ENCODE data around the gene SLC23A1.
"Not testable (repeated sequence)": the region's sequence is repeated elsewhere in the genome, so short reads cannot be mapped to it uniquely, and the experiment has no call there.

SLC23A1 gene

DNA sequence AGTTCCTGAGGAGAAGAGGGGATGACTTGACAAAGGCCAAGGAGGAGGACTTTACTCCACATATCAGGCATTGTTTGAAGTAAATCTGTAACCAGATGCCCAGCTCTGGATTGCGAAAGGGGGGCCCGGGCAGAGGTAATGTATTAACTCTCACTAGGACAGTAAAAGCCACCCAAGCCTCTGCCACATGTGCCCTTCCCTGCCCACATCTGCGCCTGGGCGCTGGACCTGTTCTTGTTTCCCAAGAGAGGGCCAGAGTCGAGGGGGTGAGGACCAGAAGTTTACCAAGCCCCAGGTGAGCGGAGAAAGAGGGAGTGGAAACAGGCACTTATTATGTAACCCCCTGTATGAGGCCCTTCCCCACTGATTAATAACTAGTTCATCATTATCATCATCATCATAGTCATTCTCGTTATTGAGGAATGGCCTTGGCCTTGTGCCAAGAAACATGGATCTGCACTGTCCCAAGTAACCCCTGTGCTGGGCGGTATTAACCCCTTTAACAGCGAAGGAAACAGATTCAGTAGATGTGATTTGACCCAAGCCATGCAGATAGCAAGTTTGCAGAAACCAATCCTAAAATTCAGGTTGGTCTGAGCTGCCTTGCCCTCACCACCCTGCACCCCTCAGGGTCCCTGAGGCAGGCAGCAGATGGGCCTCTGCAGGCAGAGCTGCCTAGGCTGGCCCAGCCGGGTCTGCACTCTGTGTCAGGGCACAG is at the start of gene SLC23A1:
Gene SLC23A1, minus strand, starts transcription at position 23 of the 718 bp plus-strand sequence. CDS start 44 bp downstream, outside the sequence.
- no peak for DNase-seq (ENCODE audit: low spot score)

DNA sequence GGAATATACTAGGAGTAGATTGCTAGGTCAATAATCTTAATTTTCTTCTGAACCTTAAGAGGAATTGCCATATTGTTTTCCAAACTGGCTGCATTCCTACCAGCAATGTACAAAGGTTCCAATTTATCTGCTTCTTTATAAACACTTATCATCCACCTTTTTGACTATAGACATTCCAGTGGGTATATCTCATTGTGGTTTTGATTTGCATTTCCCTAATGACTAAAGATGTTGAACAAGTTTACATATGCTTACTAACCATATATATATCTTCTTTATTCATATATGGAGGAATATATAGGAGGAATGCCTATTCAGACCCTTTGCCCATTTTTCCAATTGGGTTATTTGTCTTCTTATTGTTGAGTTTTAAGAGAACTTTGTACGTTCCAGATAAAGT is 48.6 kb upstream of the SLC23A1 start:
- DNase-seq (ENCODE audit: low spot score): no peak

DNA sequence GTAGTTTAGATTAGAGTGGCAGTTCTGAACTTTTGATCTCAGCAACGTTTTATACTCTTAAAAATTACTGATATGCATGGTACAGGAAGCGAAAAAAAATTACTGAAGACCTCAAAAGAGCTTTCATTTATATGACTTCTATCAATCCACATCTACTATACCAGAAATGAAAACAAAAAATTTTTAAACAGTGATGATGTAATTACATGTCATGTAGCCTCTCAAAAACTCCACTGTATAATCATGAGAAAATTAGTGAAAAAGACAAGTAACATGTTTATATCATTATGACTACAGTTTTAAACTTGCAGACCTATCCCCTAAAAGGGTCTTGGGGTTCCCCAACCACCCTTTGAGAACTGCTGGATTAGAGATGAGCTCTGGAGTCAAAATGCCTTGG is 46.9 kb upstream of the SLC23A1 start:
- DNase-seq (ENCODE audit: low spot score): no peak

DNA sequence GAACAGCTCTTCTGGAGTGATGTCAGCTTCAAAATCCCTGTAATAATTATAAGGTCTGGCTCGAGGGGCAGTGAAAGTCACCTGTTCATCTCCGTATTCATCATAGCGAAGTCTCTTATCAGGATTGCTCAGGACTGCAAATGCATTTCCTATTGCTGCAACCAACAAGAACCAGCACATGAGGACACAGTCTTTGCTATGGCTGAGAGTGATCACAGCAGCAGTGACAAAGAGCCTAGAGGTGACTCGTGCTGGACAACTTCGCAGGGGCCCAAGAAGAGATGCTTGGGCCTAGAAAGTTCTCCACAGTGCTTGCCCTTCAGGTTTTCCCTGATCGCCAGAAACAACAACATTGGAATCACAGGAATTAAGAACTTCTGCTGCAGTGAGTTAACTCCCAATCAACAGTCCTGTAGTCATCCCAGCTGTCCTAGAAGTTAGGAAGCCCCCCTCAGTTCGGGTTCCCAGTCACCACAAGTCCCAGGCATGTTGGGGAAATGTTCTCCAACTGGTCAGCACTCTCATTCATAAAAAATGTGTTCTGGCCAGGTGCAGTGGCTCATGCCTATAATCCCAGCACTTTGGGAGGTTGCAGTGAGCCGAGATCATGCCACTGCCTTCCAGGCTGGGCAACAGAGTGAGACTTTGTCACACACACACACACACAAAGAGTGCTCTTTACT is 43.2 kb upstream of the SLC23A1 start:
- no peak for DNase-seq (ENCODE audit: low spot score)

DNA sequence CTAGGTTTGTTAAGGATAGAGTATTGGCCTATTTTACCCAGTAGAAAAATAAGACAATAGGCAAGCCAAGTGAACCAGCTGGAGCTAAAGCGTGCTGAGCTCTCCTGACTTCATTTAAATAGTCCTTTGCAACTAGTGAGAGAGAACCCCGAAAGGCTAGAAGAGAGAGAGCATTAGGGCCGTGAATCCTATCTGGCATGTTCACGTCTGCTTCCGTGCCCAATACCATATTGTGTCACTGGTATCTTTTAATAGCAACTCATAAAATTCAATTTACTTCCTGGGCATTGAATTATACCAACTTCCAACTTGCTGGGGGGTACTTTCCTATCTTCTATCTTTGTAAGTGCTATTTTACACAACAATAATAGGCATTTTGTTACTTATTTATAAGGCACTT is 42.4 kb upstream of the SLC23A1 start:
- DNase-seq (ENCODE audit: low spot score): no peak

DNA sequence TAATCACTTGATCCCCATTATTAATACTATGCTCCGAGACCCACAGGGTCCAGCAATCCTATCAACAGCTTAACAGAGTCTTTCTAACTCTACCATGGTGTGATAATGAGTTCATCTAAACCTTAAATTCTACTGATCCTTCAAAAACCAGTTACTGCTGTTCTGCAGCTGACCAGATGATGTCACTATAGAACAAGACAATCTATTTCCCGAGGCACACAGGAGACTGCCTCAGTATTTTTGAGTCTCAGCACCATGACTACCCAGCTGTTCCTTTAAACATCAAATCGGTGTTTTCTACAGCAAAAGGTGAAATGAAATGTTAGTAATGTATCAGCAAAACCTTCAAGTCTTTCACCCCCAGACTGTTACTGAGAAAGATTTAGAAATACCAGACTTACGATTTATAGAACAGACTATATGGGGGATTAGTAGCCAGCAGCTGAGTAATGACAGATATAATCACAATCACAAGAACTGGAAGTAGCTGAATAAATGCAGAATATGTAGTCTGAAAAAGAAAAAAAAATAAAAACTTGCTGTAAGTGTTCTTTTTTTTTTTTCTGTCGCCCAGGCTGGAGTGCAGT is 39.3 kb upstream of the SLC23A1 start:
- peak; percentile 69 for DNase-seq (ENCODE audit: low spot score)

DNA sequence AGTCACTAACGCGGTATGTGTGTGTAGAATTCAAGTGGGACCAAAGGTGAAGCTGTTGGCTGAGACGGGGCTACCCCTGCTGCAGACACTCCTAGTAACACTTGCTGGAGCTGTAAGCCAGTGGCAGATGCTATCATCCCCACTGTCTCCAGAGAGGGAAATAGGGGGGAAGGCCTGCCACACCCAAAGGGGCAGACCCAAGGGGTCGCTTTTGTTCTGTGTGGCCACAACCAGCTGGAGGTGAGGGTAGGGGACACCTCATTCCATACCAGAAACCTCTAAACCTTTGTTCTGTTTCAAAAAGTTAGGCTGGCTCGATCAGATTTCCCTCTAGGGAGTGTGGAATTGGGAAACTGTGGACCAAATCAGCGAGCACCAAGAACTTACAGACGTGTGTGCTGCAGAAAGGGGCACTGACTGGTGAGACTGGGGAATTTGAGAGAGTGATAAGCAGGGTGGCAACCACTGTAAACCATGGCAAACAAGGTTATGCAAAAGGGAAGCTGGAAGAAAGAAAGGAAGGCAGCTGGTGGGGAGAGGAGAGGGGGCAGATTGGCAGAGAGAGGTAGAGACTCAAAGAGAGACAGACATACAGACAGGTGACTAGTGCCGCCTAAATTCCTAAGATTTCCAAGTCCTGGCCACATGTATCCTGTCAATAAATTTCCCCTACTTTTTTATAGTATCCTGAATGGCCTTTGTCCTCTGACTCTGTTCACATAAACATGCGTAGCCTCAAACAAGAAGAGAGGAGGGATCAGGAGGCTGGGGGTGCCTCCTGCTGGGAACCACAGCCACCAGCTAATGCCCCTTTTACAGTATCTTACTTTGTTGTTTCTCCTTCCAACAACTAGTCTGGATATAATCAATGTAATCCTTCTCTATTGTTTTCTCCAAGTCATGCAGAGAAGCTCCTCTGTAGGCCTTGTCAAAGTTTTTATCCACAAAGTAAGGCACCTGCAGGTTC is 36.4 kb upstream of the SLC23A1 start:
- DNase-seq (ENCODE audit: low spot score): no peak

DNA sequence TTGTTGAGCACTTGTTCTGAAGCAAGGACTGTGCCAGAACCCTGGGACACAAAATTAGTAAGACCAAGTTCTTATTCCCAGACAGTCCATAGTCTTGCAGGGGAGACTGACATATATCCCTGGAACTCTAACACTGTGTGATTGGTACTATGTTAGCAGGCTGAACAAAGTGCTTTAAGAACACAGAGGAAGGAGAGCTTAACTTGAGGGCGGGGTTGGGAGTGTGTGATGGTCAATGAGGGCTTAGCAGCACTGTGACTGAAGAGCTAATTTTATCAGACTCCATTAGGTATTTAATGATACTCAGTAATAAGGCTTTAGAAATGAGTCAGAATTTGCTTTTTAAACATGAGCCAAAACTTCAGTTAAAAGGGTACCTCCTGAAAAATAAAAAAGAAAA is 35.7 kb upstream of the SLC23A1 start:
- no peak for DNase-seq (ENCODE audit: low spot score)

DNA sequence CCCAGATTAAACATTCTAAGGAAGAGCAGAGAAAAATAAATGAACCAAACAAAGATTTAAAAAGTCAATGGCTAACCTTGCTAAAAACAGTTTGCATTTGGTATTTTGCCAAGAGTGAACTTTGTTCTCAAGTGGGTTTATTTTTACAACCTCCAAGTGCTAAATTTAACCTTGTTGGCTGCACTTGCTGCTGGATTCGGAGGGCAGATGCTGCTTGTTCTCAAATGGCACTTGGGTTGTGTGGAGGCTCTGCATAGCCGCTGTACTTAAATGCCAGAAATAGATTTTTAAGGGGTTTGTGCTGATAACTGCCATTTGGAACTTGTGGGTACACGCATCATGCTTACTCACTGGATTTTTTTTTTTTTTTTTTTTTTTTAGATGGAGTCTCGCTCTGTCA is 34.1 kb upstream of the SLC23A1 start:
- peak; percentile 74 for DNase-seq (ENCODE audit: low spot score)

DNA sequence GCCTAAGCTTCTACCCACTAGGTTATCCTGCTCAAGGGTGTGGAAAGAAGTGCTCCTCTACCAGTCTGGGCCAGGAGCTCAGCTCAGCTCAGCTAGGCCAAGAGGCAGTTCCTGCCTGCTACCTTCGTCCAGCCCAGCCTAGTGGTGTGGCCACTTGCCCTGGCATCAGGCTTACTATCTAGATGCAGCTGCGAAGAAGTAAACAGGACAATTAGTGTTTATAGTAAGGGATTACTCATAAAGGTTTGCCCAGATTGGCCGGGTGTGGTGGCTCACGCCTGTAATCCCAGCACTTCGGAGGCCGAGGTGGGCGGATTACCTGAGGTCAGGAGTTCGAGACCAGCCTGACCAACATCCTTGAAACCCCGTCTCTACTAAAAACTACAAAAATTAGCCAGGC is 33.6 kb upstream of the SLC23A1 start:
- no peak for DNase-seq (ENCODE audit: low spot score)

DNA sequence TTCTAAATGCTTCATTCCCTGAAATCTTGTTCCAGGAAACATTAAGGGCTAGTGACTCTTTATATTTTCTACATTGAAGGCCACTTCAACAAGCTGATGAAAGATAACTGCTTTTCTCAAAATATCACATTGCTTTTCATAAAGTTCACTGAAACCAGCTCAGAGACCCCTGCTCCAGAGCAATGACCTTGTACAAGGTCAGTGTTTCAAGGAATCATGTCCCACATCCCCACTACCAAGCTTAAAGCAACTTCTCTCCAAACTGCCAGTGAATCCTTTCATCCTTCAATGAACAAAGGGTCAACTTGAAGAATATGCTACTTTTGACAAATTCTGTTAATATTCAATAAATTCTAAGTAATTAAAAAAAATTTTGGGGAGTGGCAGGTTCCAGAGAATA is 32.8 kb upstream of the SLC23A1 start:
- DNase-seq (ENCODE audit: low spot score): no peak

DNA sequence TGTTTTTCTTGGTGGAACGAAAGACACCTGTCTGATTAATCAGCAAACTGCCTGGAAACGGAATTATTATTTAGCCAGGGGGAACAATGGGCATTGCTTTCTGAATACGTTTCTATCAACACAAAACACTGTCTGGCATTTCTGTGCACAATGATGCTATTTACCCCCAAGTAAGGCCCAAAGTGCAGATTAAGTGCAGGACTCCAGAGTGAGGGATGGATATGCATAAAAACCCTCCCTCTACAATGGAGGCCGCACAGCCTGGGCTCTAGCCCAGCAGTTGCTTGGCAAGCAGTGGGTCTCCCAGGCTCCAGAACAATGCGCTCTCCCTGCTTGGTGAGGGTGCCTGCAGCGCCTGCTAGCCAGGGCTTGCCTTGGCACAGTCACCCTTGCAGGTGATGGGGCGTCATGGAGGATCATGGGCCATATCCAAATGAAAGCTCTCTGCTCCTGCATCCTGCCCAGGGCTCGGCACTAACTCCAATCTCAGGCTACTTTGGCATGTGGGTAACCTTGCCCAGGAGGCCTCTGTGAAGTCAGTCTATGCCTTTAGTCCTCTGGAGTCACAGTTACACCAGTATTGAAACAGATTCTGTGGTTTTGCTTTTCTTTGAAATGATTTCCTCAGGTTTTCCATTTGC is 32.2 kb upstream of the SLC23A1 start:
- DNase-seq (ENCODE audit: low spot score): peak; percentile 90

DNA sequence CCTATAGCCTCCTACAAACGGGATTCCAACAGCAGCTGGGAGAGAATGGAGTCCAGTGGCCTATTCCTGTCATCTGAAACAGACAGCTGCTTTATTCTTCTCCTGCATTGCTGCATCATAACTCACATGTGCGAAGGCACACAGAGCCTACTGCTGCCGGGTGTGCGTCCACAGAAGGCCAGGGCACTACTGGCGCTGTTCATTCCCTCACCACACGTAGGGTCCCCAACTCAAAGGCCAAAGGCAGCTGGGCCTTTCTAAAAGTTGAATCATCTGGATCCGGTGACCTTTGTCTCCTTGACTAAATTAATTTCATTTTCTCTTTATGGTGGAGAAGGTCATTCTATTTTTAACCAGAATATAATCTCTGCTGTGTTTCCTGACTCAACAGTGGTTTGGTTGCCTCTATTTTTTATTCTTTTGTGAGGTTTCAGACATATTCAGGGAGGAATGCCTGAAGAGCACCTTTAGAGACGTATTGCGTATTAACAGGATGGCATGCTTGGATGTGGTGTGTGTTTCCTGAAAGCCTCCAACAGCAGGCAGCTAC is 31.6 kb upstream of the SLC23A1 start:
- DNase-seq (ENCODE audit: low spot score): peak; percentile 60

DNA sequence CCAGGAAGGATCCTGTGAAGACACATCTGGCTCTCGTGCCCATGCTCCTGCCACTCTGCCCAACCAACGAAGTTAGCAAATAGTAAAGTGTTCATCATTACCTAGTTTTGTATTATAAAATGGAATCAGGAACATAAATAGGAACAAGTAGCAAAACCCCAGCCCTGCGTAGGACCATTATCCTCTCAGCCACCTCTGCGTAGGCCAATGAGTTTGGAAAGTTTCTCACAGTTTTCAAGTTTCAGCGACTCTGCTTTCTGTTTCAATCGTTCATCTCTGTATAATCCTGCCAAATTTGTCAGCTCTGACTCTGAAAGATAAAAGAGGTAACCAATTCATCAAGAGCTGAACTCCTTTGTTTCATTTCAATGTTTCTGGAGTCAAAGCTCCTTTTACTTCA is 30.9 kb upstream of the SLC23A1 start:
- DNase-seq (ENCODE audit: low spot score): no peak

DNA sequence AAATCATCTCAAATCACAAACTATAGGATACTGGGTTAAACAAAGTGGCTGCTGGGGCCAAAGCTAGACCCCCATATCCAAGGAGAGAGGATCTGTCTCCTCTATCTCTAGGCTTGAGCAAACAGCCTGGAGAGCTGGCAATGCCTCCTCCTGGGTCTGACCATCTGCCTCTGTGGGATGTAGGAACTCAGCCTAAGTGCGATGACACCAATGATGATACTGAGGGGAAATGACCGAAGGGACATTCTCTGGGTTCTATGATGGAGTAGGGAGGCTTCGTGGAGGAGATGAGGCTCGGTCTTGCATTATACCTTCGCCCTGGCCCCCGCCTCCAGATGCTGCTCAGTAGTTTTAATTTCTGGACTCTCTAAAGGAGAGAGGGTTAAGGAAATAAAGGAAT is 30.1 kb upstream of the SLC23A1 start:
- no peak for DNase-seq (ENCODE audit: low spot score)

DNA sequence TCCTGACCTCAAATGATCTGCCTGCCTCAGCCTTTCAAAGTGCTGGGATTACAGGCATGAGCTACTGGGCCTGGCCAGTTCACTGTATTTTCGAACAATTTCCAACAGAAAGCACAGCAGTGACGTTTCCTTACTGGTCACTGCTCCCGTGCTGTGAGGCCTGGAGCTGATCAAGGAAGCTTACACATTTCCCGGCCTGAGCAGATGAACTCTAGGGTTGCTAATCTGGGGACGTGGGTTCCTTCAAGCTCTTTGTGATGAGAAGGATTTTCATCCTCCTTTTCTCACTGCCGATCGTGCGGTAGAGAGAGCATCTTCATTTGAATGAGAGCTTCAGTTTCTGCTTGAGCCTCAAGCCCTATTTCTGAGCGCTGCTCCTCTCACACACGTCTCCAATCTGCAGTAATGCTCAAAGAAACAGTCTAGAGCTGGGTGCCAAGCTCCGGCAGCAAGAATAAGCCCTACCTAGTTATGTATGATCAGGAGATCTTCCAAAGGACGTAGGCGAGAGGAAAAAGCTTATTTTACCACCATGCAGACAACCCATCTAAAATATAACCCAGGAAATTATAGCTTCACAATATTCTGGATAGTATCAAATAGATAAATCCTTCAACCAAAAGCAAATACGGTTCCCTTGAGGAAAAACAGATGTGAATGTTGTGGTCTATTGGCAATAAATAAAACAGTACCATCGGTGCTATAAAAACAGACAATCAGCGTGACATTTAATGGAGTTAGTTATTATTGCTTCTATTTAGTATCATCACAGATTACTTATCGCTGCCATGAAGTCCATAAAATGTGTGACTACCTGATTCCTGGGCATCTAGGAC is 28.1 kb upstream of the SLC23A1 start:
- peak; percentile 72 for DNase-seq (ENCODE audit: low spot score)

DNA sequence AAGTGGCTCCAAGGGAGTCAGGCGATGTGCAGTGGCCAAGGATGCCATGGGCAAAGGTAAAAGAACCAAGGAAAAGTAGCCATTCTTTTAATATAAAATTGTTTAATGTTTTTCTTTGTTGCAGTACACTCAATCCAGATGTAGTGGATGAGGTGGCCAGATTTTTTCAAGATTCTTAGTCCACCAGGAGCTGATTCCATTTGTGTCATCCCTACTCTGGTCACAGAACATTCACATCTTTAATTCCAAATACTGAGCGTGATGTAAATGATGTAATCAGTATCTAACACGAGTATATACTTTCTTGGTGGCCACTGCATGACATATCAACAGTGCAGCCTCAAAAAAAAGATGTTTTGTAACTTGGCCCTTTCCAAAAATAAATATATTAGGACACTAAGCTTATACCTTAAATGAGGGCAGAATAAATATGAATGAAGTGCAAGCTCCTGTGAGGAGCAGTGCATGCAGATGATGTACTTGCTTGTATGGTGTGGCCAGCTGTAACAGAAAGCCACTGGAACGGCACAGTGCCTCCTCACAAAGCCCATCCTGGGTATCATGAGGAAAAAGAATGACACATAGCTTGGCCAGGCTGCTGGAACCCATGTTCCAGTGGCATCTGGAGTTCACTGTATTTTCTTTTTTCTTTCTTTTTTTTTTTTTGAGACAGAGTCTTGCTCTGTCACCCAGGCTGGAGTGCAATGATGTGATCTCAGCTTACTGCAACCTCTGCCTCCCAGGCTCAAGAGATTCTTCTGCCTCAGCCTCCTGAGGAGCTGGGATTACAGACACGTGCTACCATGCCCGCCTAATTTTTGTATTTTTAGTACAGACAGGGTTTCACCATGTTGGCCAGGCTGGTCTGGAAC is 27.3 kb upstream of the SLC23A1 start:
- no peak for DNase-seq (ENCODE audit: low spot score)

DNA sequence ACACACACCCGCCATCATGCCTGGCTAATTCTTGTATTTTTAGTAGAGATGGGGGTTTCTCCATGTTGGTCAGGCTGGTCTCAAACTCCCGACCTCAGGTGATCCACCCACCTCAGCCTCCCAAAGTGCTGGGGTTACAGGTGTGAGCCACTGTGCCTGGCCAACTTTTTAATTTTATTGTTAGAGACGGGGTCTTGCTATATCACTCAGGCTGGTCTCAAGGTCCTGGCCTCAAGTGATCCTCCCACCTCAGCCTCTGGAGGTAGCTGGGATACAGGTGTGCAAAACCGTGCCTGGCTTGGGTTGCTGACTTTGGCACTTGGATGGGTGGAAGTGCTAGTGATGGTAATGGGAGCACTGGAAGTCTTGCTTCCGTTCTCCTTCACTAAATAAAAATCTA is 26.0 kb upstream of the SLC23A1 start:
- DNase-seq (ENCODE audit: low spot score): not testable (repeated sequence)

DNA sequence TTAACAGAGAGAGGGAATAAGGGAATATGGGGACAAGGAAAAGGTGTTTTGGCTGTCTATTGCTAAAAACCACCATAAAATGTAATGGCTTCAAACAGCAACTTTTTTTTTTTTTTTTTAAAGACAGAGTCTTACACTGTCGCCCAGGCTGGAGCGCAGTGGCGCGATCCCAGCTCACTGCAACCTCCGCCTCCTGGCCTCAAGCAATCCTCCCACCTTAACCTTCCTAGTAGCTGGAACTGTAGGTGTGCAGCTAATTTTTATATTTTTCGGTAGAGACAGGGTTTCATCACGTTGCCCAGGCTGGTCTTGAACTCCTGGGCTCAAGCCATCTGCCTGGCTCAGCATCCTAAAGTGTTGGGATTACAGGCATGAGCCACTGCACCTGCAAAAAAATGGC is 25.1 kb upstream of the SLC23A1 start:
- no peak for DNase-seq (ENCODE audit: low spot score)

DNA sequence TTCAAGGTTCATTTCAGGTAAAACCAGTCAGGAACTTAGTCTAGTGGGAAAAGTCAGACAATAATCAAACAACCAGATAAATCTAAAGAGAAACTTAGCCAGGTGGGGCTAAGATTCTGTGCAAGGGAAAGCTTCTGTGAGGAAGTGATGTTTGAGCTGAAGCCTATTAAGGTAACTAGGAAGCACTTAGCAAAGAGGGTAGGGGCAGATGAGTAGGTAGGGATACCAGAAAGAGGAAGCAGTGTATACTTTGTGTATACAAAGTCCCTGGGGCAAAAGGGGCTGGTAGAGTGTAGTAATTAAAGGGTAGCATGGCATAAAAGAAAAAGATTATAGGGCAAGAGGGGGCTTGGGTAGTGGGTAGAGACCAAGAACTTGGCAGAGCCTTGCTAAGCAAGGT is 24.4 kb upstream of the SLC23A1 start:
- no peak for DNase-seq (ENCODE audit: low spot score)
